MM.1S (cell line): Measurements from ENCODE around the gene CLEC4A.

Experiments used
- DNase-seq: peaks from one replicate; pipeline ENCODE4 v3.0.0-alpha.2; 2015
- H2AFZ ChIP-seq: fragments of 300-600 bp; sonication (generic); 2 replicates; pipeline ENCODE4 v1.6.0; 2016; ENCODE audit warnings: antibody characterized with exemption, low read length
- H3F3A ChIP-seq: fragments of 300-600 bp; sonication (generic); 2 replicates; pipeline ENCODE4 v1.6.1; 2016; ENCODE audit warnings: mild to moderate bottlenecking, antibody characterized with exemption, low read length, moderate library complexity, mixed read lengths; ENCODE audit not compliant: insufficient read depth
- H3K27ac ChIP-seq: fragments of 300-600 bp; sonication (generic); 2 replicates; pipeline ENCODE4 v1.5.1; 2016; ENCODE audit warnings: mild to moderate bottlenecking, low read length
- H3K27me3 ChIP-seq: fragments of 300-600 bp; sonication (generic); replicated peaks from 2 replicates; pipeline ENCODE4 v1.6.0; 2016; ENCODE audit warnings: low read length; ENCODE audit not compliant: insufficient read depth
- H3K36me3 ChIP-seq: fragments of 300-600 bp; sonication (generic); replicated peaks from 2 replicates; pipeline ENCODE4 v1.6.1; 2016; ENCODE audit warnings: mild to moderate bottlenecking, low read length, mixed read lengths; ENCODE audit not compliant: insufficient read depth
- H3K4me1 ChIP-seq: fragments of 300-600 bp; sonication (generic); 2 replicates; pipeline ENCODE4 v1.6.1; 2016; ENCODE audit warnings: low read length, mixed read lengths
- H3K4me2 ChIP-seq: fragments of 300-600 bp; sonication (generic); 2 replicates; pipeline ENCODE4 v1.6.0; 2016; ENCODE audit warnings: low read depth, low read length
- H3K4me3 ChIP-seq: fragments of 300-600 bp; sonication (generic); 2 replicates; pipeline ENCODE4 v1.5.1; 2016; ENCODE audit warnings: low read length, mixed read lengths
- H3K79me2 ChIP-seq: fragments of 300-600 bp; sonication (generic); 2 replicates; pipeline ENCODE4 v1.6.1; 2016; ENCODE audit warnings: mixed run types, low read length, mixed read lengths
- H3K9ac ChIP-seq: fragments of 300-600 bp; sonication (generic); 2 replicates; pipeline ENCODE4 v1.6.1; 2016; ENCODE audit warnings: low read length, mixed read lengths
- H3K9me2 ChIP-seq: fragments of 300-600 bp; sonication (generic); replicated peaks from 2 replicates; pipeline ENCODE4 v1.6.1; 2016; ENCODE audit warnings: mild to moderate bottlenecking, low read length, mixed read lengths; ENCODE audit not compliant: insufficient read depth
- H3K9me3 ChIP-seq: fragments of 300-600 bp; sonication (generic); replicated peaks from 2 replicates; pipeline ENCODE4 v1.6.1; 2016; ENCODE audit warnings: mild to moderate bottlenecking, low read length, mixed read lengths; ENCODE audit not compliant: insufficient read depth
- H4K20me1 ChIP-seq: fragments of 300-600 bp; sonication (generic); 2 replicates; pipeline ENCODE4 v1.6.1; 2016; ENCODE audit warnings: mild to moderate bottlenecking, low read length, moderate library complexity, mixed read lengths; ENCODE audit not compliant: insufficient read depth
- CTCF ChIP-seq: fragments of 300-600 bp; sonication (generic); IDR thresholded peaks from 2 replicates; pipeline ENCODE4 v1.5.1; 2016; ENCODE audit warnings: antibody characterized with exemption, low read length, mixed read lengths
- EZH2 ChIP-seq: fragments of 300-600 bp; sonication (generic); optimal IDR thresholded peaks from 2 replicates; pipeline ENCODE3; 2017; ENCODE audit warnings: low read depth, mild to moderate bottlenecking, antibody characterized with exemption, low read length, mixed read lengths
- EZH2phosphoT487 ChIP-seq: fragments of 300-600 bp; sonication (generic); IDR thresholded peaks from 2 replicates; pipeline ENCODE4 v1.6.1; 2018; ENCODE audit warnings: antibody characterized with exemption, low read length

CLEC4A gene

GRCh38 chr12:8123124-8123912 is at the start of gene CLEC4A:
TSS of gene CLEC4A (plus strand) at chr12:8123617. CDS start at chr12:8123879, 262 bp downstream.
- H3K4me3 ChIP-seq, result no peak within 1 kb of the TSS
- H3K27ac ChIP-seq, result no peak within 1 kb of the TSS
- no peaks in the 10 kb centered on the region for H3K4me1 ChIP-seq
- H3K27me3 ChIP-seq, result no peaks in the 10 kb centered on the region
- H3K9ac ChIP-seq, result no peak within 1 kb of the TSS
- H4K20me1 ChIP-seq, result 0 out of 2 replicates have a peak, but pooled peaks cover 3% of the 10 kb centered on the region
- TF ChIP-seq EZH2phosphoT487 (no peak), CTCF (no peak)
- H3K9me3 ChIP-seq, result no peaks in the 10 kb centered on the region
- H3F3A ChIP-seq, result no peaks in the 10 kb centered on the region
- H2AFZ ChIP-seq, result no peak within 1 kb of the TSS
- H3K9me2 ChIP-seq, result no peaks in the 10 kb centered on the region
- no peaks in the 10 kb centered on the region for H3K79me2 ChIP-seq
- H3K36me3 ChIP-seq, result no peaks in the 10 kb centered on the region
- DNase-seq, result no peak
- H3K4me2 ChIP-seq, result no peak within 1 kb of the TSS

- no peak overlapping the region for H2AFZ ChIP-seq
- H3K9me3 ChIP-seq, result no peaks in the 10 kb centered on the region
- no peaks in the 10 kb centered on the region for H4K20me1 ChIP-seq
- no peak overlapping the region for H3K4me3 ChIP-seq
- TF ChIP-seq EZH2phosphoT487, result no peak
- TF ChIP-seq CTCF, result no peak
- no peak for TF ChIP-seq EZH2
- H3K36me3 ChIP-seq, result no peaks in the 10 kb centered on the region
- 0 out of 2 replicates have a peak, but pooled peaks cover 3% of the 10 kb centered on the region for H3F3A ChIP-seq
- no peaks in the 10 kb centered on the region for H3K79me2 ChIP-seq
- no peak for DNase-seq
- H3K4me1 ChIP-seq, result peaks cover 11% of the 10 kb centered on the region
- no peak overlapping the region for H3K9ac ChIP-seq
- H3K4me2 ChIP-seq, result no peak overlapping the region
- H3K27ac ChIP-seq, result no peak overlapping the region
- H3K27me3 ChIP-seq, result no peaks in the 10 kb centered on the region
- no peaks in the 10 kb centered on the region for H3K9me2 ChIP-seq
Observed at GRCh38 chr12:8075935-8076334, 47.5 kb upstream of the CLEC4A start.

DNA sequence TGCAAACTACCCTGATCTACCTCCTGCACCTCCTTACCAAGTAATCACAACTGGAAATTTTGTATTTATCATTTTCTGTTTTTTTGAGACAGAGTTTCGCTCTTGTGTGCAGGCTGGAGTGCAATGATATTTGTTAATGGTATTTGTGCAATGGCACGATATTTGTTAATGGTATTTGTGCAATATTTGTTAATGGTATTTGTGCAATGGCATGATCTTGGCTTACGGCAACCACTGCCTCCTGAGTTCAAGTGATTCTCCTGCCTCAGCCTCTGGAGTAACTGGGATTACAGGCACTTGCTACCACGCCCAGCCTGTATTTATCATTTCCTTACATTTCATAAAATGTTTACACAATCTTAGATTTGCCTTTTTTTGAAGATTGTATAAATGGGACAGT is 47.1 kb upstream of the CLEC4A start:
- TF ChIP-seq CTCF (no peak), EZH2 (no peak)
- Histone ChIP-seq H3K9ac (no peak overlapping the region), H3K4me1 (peaks cover 11% of the 10 kb centered on the region), H3K27ac (no peak overlapping the region), H3K79me2 (peaks cover under 1% of the 10 kb centered on the region; the same call in 1 of the 2 replicates), H3K4me2 (no peak overlapping the region), H3F3A (peaks cover 7% of the 10 kb centered on the region), H3K4me3 (no peak overlapping the region), H2AFZ (no peak overlapping the region), H3K27me3 (no peaks in the 10 kb centered on the region), H3K9me3 (no peaks in the 10 kb centered on the region), H4K20me1 (no peaks in the 10 kb centered on the region), H3K36me3 (no peaks in the 10 kb centered on the region), H3K9me2 (no peaks in the 10 kb centered on the region)
- DNase-seq, result no peak
